Glomerular endothelial cell (primary cell): ENCODE measurements around the gene SDHAF1. TPM values are rescaled to one million over a fixed set of nuclear protein-coding genes. Genes with fewer than 3 reads are reported as not detected.
A peak's percentile ranks its signal among the peaks of the same experiment; 100 is the strongest.
"Not testable (repeated sequence)": the region's sequence is repeated elsewhere in the genome, so short reads cannot be mapped to it uniquely, and the experiment has no call there.

Source experiments
- DNase-seq: peaks from one replicate; pipeline ENCODE4 v3.0.0-alpha.2; 2011; ENCODE audit warnings: low read depth, low spot score; ENCODE audit errors: extremely low read depth
- total RNA-seq: library from RNA; depleted of rRNA; stranded (reverse); fragments of >200 nt; gene quantifications from 2 replicates; pipeline ENCODE4 v1.2.3, GENCODE V29; 2015

SDHAF1 gene, protein sequence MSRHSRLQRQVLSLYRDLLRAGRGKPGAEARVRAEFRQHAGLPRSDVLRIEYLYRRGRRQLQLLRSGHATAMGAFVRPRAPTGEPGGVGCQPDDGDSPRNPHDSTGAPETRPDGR
- total RNA-seq: 19.8 and 29.1 TPM in 2 replicates

- peak; percentile 45 for DNase-seq
Measured at GRCh38 chr19:35995048-35995993, at the start of gene SDHAF1. Gene SDHAF1, plus strand, starts transcription at chr19:35995188. Its CDS starts 87 bp downstream, at chr19:35995275.

GRCh38 chr19:35946203-35946602, 48.8 kb upstream of the SDHAF1 start:
- no peak for DNase-seq

GRCh38 chr19:35949131-35949530, 45.9 kb upstream of the SDHAF1 start:
- no peak for DNase-seq

DNA sequence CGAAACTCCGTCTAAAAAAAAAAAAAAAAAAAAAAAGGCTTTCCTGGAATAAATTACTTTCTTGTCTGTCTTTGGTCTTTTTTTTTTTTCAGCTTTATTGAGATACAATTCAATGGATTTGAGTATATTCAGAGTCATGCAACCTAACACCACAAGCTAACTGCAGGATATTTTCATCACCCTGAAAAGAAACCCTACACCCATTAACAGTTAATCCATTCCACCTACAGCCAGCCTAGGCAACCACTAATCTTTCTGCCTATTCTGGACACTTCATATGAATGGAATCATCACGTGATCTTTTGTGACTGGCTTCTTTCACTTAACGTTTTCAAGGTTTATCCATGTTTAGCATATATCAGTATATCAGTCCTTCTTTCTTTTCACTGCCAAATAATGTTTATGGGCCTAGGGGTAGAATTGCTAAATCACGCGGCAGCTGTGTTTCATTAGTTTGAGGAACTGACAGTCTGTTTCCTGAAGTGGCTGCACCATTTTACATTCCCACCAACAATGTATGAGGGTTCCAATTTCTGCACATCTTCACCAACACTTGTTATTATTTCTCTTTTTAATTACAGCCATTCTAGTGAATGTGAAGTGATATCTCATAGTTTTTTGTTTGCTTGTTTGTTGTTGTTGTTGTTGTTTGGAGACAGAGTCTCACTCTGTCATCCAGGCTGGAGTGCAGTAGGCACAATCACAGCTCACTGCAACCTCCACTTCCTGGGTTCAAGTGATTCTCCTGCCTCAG, 38.9 kb upstream of the SDHAF1 start:
- DNase-seq: no peak

DNA sequence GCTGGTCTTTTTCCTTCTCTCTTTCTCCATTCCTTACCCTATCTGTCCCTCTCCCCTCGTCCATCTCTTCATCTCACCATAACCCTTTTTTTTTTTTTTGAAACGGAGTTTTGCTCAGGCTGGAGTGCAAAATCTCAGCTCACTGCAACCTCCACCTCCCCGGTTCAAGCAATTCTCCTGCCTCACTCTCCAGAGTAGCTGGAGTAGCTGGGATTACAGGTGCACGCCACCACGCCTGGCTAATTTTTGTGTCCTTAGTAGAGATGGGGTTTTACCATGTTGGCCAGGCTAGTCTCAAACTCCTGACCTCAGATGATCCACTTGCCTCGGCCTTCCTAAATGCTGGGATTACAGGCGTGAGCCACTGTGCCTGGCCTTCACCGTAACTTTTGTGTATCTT, 37.6 kb upstream of the SDHAF1 start:
- not testable (repeated sequence) for DNase-seq

DNA sequence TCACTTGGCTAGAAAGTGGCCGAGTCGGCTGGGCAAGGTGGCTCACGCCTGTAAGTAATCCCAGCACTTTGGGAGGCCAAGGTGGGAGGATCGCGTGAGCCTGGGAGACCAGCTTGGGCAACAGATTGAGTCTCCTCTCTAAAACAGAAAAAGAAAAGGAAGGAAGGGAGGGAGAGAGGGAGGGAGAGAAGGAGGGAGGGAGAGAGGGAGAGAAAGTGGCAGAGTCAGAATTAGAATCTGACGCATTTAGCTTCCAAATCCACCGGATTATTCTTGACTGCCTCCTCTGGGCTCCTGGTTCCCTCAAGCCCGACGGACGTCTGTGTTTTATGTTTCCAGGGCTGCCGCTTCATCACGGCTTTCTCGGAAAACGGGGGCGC, 36.3 kb upstream of the SDHAF1 start:
- DNase-seq: no peak

GRCh38 chr19:35959040-35959967, 35.7 kb upstream of the SDHAF1 start:
- no peak for DNase-seq

DNA sequence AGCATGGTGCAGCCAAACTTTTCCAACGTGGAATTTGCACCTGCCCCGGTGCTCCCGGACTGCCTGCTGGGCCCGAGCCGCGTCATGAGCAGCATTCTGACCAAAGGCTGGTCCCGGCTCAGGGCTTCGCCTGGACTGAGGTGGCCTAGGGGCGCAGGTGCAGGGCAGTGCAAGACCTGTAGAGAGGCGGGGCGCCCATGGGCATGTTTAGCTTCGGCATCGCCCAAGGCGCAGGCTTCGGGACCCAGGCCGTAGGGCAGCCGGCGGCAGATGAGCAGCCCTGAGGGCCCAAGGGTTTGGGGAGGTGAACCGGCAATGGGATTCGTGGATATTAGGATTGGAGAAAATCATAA, 35.0 kb upstream of the SDHAF1 start:
- no peak for DNase-seq

- DNase-seq: no peak
Measured at GRCh38 chr19:35960432-35960972, 34.5 kb upstream of the SDHAF1 start.

- peak; percentile 22 for DNase-seq
Measured at GRCh38 chr19:35963514-35963913, 31.5 kb upstream of the SDHAF1 start.

DNA sequence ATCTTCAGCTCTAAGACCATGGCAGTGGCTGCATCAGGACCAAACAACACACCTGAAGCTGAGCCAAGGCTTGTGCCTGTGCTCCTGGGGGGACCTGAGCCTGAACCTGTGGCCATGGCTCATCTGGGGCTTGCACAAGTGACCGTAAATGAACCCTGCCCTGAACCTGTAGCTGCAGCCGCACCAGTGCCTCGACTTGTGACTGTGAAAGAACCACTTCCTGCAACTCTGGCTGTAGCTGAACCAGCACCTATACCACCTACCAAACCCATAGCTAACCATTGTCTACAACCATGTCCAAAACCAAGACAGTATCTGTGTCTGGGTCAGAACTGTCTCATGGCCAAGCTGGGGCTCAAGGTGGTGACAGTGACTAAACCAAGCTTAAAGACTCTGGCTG, 28.2 kb upstream of the SDHAF1 start:
- DNase-seq: no peak

DNA sequence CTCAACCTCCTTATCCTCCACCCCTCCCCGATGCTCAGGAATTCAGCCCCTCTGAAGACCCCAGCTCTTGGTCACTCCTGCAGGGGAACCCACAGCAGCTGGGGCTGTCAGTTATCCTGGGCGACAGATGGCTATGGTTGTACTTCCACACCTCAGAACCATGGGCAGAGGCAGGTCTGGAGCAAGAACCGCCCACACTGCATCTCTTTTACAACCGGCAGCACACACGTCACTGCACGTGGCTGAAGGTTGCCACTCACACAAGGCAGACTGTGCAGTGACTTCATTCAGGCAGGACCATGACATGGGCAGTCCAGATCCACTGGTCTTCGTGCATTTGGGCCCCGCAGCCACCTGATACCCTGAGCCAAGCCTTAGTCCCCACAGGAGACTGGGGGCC, 21.5 kb upstream of the SDHAF1 start:
- DNase-seq: no peak

DNA sequence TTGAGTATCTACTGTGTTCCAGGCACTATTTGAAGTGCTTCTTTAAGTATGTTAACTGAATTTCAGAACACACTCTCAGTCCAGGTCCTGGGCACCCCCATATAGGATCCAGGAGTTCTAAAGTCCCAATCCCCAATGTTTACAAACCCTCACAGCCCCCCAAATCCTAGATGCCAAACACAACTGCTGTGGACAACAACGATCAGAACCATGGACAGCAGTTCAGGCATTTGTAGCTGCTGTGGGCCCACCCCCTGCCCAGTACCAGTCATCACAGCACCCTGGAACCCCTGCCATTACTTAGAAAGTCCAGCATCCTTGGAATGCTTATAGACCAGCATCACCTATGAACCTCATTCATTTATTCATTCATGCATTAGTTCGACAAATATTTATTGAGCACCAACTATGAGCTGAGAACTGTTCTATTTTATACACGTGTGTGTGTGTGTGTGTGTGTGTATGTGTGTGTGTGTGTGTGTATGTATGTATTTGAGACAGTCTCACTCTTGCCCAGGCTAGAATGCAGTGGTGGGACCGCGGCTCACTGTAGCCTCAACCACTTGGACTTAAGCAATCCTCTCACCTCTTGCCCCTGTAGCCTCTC, 19.3 kb upstream of the SDHAF1 start:
- DNase-seq: no peak

- DNase-seq: no peak
Measured at GRCh38 chr19:35977446-35978222, 17.4 kb upstream of the SDHAF1 start.

- DNase-seq: no peak
Measured at GRCh38 chr19:35978271-35978670, 16.7 kb upstream of the SDHAF1 start.

DNA sequence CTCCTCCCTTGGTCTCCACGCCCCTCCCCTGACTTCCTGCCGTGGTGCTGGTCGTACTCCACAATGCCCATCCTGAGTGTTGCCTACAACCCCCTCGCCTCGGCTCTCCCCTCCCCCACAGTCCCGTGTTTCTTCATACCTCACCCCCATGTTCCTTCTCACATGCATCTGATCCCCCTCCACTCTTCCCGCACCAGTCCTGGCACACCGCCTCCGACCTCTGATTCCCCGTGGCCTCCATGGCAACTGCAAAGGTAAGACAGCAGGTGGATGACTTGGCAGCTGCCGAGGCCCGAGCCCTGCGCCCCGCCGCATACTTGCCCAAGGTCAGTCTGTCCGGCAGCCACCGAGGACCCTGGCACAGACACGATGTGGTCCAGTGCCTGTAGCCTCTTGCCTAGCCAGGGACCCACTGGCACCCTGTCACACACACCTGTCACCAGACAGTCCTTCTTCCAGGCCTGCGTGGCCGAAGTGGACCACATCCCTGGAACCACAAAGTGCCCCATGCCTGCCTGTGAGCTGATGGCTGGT, 16.1 kb upstream of the SDHAF1 start:
- DNase-seq: no peak

- DNase-seq: not testable (repeated sequence)
Measured at GRCh38 chr19:35980997-35981396, 14.0 kb upstream of the SDHAF1 start.

DNA sequence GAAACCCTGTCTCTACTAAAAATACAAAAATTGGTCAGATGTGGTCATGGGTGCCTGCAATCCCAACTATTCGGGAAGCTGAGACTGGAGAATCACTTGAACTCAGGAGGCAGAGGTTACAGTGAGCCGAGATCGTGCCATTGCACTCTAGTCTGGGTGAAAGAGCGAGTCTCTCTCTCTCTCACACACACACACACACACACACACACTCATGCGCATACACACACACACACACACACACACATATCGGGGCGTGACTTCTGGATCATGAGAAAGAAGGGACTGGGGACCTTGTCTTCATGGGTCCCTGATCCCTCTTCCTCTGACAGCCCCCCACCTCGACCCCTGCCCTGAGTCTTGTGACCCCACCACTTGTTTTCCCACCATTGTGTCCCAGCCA, 11.8 kb upstream of the SDHAF1 start:
- DNase-seq: no peak

- DNase-seq: no peak
Measured at GRCh38 chr19:35986111-35986510, 8.9 kb upstream of the SDHAF1 start.
